Tibial artery (tissue), 4 donors: ENCODE measurements around the gene RSPO4.

ENCODE experiments used
- DNase-seq, 2 donors: peaks; one replicate each; pipeline ENCODE4 v3.0.0-alpha.2; 2019
- H3K27ac ChIP-seq, 2 donors: fragments of 200-600 bp; sonication (generic) in 1 of 2; 1 replicate in 1 of 2; 2 replicates in 1 of 2; pipeline ENCODE4 v1.5.1; 2018 to 2019; ENCODE audit warnings: mild to moderate bottlenecking in 1 of 2
- H3K27me3 ChIP-seq, 2 donors: fragments of 200-600 bp; sonication (generic) in 1 of 2; one replicate each; pipeline versions ENCODE4 v1.5.1 to v1.6.0; 2016 to 2019
- H3K36me3 ChIP-seq, 3 donors: fragments of 200-600 bp; sonication (generic) in 2 of 3; one replicate each; pipeline ENCODE4 v1.5.1; 2016 to 2019; ENCODE audit warnings: mild to moderate bottlenecking in 2 of 3
- H3K4me1 ChIP-seq, 4 donors: fragments of 200-600 bp; sonication (generic) in 2 of 4; 1 replicate in 3 of 4; 2 replicates in 1 of 4; pipeline ENCODE4 v1.5.1; 2016 to 2019
- H3K4me3 ChIP-seq, 2 donors: fragments of 200-600 bp; sonication (generic) in 1 of 2; 1 replicate in 1 of 2; 2 replicates in 1 of 2; pipeline ENCODE4 v1.5.1; 2018 to 2019; ENCODE audit warnings: mild to moderate bottlenecking in 2 of 2
- H3K9me3 ChIP-seq, 3 donors: fragments of 200-600 bp; sonication (generic) in 1 of 3; one replicate each; pipeline ENCODE4 v1.5.1; 2016 to 2019
- CTCF ChIP-seq, 2 experiments: fragments of 200-600 bp in 1 of 2; fragments of 450-650 bp in 1 of 2; IDR thresholded peaks; one replicate each; pipeline ENCODE4 v1.5.1; 2017 to 2019; ENCODE audit warnings: antibody characterized with exemption in 2 of 2, mild to moderate bottlenecking in 1 of 2, moderate library complexity in 1 of 2
- intact Hi-C: fragments of 100-400 bp; cut with DNase I; formaldehyde crosslinking; loops from one replicate; pipeline ENCODE4 v1.15.0; 2023; ENCODE audit warnings: low total_unique reads

Gene RSPO4

GRCh38 chr20:911882-912600 is 90.1 kb downstream of the RSPO4 start:
- peaks cover 0 to 67% (median 49%) of the 10 kb centered on the region in 4 donors for H3K4me1 ChIP-seq

GRCh38 chr20:910870-911770 is 91.0 kb downstream of the RSPO4 start:
- Histone ChIP-seq H3K36me3 (no peaks in the 10 kb centered on the region), H3K4me3 (no peak overlapping the region), H3K4me1 (peaks cover 0 to 67% (median 44%) of the 10 kb centered on the region in 4 donors), H3K27me3 (no peaks in the 10 kb centered on the region), H3K9me3 (no peaks in the 10 kb centered on the region), H3K27ac (peak overlapping the region; percentile 61 to 85)
- peak; percentile 80 to 89 for DNase-seq
- intact Hi-C loops, result no loop called here
- TF ChIP-seq CTCF (IDR thresholded peaks at IDR 0.05), result no peak

More at GRCh38 chr20:911882-912600, 90.1 kb downstream of the RSPO4 start:
- intact Hi-C loops, result no loop called here
- peak overlapping the region; percentile 61 to 85 for H3K27ac ChIP-seq
- peak in 1 of 2 donors; percentile 64 for DNase-seq
- TF ChIP-seq CTCF (IDR thresholded peaks at IDR 0.05), result no peak
- H3K36me3 ChIP-seq, result no peaks in the 10 kb centered on the region
- no peak overlapping the region for H3K4me3 ChIP-seq
- no peaks in the 10 kb centered on the region for H3K9me3 ChIP-seq
- no peaks in the 10 kb centered on the region for H3K27me3 ChIP-seq

GRCh38 chr20:910132-910869 is 91.8 kb downstream of the RSPO4 start:
- H3K36me3 ChIP-seq, result no peaks in the 10 kb centered on the region
- H3K9me3 ChIP-seq, result no peaks in the 10 kb centered on the region
- peak; percentile 61 to 83 for DNase-seq
- no peak for TF ChIP-seq CTCF (IDR thresholded peaks at IDR 0.05)
- H3K4me3 ChIP-seq, result no peak overlapping the region
- intact Hi-C loops, result no loop called here
- peaks cover 0 to 67% (median 38%) of the 10 kb centered on the region in 4 donors for H3K4me1 ChIP-seq
- peak overlapping the region; percentile 61 to 85 for H3K27ac ChIP-seq
- H3K27me3 ChIP-seq, result no peaks in the 10 kb centered on the region

- Histone ChIP-seq H3K9me3 (no peaks in the 10 kb centered on the region), H3K4me3 (no peak overlapping the region), H3K36me3 (no peaks in the 10 kb centered on the region), H3K27ac (peak overlapping the region; percentile 61 to 85), H3K27me3 (no peaks in the 10 kb centered on the region), H3K4me1 (peaks cover 0 to 61% (median 32%) of the 10 kb centered on the region in 4 donors)
- TF ChIP-seq CTCF (IDR thresholded peaks at IDR 0.05), result no peak
- DNase-seq, result peak in 1 of 2 donors; percentile 29
- intact Hi-C loops, result no loop called here
These were observed 92.5 kb downstream of the RSPO4 start for GRCh38 chr20:909641-910040.
